Esophagus mucosa (tissue), 1 donor: ENCODE data around the gene ULBP1. TPM values are rescaled to one million over a fixed set of nuclear protein-coding genes. Genes with fewer than 3 reads are reported as not detected.
"Not testable (repeated sequence)": the region's sequence is repeated elsewhere in the genome, so short reads cannot be mapped to it uniquely, and the experiment has no call there.

Experiments used
- ATAC-seq: fragments of 200-7000 bp; cut with Tn5 transposase; one replicate; pipeline ENCODE4 v1.9.1; 2020
- total RNA-seq: library from RNA; stranded (reverse); gene quantifications from one replicate; pipeline ENCODE4 v1.2.4, GENCODE V29; 2023
- donor health status: DM: yes; HTN: yes; CAD: no.

ULBP1 gene
- total RNA-seq, 1 donor from 2014 or later = 1.2 TPM

DNA sequence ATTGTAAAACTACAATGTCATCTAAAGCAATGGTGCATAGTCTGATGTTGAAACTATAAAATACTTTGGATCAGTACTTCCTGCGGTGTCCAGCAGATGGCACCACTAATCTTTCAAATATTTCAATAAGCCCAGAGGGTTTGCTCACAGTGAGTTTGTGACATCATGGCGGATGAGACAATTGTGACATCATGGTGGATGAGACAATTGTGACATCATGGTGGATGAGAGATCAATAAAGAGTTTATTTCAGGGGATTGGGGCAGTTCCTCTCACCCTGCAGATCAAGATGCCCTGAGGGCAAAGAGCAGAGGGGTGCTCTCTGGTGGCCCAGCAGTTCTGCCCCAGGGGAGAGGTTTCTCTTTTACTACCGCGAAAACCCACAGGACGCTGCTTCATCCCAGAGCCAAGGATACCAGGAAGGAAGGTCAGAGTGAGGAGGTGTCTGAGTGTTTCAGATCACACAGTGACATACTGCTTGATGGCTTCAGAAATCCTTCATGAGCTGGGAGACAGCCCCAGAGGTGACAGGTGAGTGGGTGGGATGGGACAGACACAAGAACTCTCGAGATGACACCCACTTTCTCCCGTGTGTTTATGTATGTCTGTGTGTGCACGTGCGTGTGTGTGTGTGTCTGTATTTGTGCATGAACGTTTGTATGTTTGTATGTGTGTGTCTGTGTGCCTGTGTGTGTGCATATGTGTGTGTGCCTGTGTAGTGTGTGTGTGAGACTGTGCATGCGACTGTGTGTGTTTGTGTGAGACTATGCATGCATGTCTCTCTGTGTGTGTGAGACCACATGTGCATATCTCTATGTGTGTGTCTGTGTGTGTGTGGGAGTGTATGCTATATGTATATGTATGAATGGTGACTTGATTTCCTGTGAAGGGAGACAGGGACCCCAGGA, 29.2 kb upstream of the ULBP1 start:
- peak; percentile 77 for ATAC-seq

DNA sequence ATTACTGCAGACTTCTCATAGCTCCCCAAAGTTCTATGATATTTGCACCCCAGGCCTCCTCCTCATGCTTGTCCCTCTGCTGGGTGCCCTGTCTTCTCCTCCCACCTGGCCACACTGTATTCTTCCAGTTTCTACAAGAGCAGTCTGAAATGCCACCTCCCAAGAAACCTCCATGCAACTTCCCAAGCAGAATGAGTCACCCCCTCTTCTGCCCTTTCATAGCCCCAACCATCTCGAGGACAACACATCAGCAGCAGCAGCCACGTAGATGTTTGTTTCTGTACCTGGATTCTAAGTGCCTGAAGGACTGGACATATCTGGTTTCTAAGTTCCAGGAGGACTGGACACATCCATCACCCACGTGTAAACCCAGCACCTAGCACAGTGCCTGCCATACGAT, 28.5 kb upstream of the ULBP1 start:
- ATAC-seq = no peak

DNA sequence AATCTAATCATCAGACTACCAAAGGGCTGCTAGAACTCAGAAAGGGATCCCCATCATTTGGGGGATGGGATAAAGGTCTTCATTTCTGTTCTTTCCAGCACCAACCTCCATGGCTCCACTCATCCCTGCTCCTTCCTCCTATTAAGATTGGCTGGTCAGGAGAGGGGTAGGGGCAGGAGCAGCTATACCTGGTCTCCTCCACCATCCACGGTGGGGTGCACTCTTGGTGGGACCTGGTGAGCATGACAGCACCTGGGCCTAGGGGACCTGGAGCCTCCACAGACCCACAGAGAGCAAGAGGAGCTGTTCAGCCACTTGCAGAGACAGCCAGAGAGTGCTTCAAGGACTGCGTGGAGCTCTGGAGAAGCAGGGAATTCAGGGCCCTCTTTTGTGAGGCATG, 28.1 kb upstream of the ULBP1 start:
- ATAC-seq = no peak

DNA sequence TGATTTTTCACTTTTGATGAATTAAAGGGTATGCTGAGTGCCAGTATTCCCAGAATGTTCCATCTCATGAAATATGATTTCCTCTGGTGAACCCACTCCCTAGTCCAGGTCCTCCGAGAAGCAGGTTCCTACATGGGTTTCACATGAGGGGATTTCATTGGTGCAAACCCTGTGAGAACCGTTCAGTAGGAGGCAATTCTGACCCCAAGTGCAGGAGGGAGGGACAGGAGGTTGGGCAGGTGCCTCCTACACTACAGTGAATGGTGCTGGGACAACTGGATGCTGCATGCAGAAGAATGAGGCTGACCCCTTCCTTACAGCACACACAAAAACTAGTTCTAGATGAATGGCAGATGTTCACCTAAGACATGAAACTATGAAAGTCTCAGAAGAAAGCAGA, 27.0 kb upstream of the ULBP1 start:
- no peak for ATAC-seq

DNA sequence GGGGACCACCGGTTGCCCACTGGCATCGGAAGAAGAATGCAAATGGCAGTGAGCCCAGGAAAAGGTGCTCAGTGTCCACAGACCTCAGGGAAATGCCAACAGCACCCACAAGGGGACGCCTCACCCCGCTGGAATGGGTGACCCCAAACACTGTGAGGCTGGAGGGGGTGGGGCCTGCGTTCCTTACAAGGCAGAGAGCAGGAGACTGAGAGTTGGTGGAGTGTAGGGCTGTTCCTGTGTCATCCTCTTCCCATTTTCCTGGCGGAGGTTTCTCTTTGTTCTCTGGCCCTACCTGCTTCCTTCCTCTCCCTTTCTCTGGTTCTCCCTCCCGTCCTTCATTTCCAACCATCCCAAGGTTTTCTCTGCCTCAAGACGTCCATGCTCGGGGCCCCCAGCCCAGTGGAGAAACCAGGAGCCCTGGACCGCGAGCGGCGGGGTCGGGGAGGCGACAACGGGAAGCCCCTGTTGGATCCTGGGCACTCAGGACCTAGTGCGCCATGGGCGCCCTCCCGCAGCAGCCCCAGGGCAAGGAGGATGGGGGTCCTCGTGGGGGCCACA, 25.7 kb upstream of the ULBP1 start:
- ATAC-seq = peak; percentile 53

DNA sequence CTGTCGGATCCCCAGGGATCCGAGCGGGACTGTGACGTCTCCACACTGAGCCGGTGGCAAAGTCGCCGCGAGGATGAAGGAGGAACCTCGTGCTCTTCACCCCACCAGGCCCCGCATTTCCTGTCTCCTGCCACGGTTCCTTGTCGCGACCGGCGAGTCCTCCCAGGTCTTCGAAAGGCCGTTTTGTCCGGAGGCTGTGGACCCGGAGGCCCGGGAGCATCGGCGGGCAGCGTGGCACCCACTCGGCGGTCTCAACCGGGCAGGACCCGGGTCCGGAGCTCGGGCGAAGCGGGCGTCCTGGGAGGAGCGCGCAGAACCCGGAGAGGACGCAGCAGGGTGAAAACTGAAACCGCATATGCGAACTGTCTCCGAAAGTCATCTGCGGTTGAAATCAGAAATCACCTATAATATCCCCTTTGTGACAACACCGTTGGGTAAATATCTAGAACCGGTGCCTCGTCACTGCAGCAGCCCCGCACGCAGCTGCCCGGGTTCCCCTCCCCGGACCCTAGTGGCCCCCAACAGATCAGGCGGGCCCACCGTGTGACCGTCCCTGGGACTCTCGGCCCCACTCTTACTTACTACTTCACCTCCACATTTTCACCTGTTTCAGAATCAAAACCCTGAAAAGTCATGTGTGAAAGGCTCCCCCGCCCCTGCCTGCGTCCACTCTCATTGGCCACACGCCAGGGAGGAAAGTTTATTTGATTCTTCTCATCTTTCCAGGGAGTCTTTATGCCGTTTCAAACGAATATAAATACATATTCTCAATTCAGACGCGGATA, 25.0 kb upstream of the ULBP1 start:
- no peak for ATAC-seq

DNA sequence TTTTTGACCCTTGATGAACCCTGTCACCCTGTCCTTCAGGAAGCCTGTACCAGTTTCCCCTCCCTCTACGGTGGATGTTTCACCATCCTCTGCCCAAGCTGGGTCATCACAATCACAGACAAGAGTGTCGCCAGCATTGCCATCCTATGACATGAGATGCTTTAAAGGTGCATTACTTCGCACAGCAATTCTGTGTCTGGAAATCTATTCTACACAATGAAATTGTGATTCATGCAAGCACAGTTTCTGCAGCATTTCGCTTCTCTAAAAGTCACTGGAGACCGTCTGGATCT, 24.4 kb upstream of the ULBP1 start:
- ATAC-seq = no peak

DNA sequence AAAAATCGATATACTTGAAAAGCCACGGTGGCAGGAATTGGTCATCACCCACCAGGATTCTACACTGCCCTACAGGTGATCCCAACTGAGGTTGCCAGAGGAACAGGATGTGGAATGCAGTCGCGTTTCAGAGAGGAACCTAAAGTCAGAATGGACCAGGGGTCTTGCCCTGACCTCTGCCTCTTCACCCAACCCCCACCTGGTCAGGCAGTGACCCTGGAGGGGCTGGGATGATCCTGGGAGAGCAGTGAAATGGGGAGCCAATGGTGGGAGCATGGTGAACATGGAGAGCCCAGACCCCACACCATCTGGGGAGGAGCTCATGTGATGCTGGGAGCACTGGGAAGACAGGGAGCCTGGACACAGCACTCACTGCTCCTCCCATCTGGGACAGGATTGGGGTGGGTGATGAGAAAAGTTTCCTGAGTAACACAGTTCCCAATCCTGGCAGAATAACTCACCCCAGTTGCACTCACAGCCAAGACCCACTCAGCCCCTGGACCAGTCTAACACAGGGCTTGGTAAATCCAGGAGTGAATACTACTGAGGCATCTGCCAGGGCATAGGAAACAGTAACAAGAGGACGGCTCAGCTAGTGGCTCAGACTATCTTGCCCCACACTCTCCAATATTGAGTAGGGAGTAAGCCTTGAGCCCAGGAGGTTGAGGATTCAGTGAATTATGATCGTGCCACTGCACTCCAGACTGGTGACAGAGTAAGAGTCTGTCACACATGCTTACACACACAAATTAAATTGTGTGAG, 23.7 kb upstream of the ULBP1 start:
- no peak for ATAC-seq

DNA sequence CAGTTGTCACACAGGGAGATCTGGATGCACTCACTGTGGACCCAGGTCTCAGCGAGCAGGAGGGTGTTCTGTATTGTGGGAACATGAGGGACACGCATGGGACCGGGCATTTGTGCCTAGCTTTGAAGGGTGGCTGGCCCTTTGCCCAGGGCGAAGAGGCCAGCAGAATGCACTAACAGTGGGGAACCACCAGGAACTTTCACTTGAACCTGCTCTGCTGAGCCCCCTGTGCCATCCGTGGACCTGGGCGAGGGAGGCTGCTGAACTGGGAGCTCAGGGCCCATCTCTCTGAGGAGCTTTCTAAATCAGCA, 23.1 kb upstream of the ULBP1 start:
- no peak for ATAC-seq

DNA sequence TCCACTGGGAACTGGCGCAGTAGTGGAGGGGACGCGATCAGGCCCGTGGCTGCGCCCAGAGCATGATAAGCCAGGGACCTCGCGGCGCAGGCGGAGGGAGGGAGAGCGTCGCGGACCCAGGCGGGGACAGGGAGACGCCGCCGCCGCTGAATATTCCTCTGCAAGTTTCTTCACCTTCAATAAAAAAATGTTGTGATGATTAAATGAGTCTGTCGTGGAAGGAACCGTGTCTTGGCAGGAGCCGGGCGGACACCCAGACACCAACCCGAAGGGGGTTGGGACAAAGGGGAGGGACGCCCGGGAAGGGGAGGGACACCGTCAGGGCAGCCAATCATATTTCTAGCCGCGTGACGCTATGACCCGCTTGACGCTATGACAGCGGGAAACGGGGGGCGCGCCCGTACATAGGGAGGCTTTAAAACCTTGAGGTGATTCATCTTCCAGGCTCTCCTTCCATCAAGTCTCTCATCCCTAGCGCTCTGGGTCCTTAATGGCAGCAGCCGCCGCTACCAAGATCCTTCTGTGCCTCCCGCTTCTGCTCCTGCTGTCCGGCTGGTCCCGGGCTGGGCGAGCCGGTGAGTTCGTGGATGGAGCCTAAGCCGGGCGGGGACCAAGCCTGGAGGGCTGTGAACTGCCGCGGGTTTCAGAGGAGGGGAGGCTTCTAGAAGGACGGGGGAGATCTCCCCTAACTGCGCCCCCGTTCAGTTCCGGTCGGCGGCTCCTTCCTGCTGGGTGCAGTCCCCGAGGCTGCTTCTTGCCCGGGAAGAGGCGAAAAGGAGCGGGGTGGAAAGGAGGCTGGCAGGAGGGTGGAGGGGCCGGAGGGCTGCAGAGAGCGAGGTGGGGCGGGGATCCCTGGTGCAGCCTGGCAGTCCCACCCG, 21.9 kb upstream of the ULBP1 start, which contains the start of gene ULBP2:
Gene ULBP2 (plus strand): TSS at position 432 of the 878 bp plus-strand sequence. CDS start 59 bp downstream, at position 491.
- ATAC-seq = peak; percentile 97

DNA sequence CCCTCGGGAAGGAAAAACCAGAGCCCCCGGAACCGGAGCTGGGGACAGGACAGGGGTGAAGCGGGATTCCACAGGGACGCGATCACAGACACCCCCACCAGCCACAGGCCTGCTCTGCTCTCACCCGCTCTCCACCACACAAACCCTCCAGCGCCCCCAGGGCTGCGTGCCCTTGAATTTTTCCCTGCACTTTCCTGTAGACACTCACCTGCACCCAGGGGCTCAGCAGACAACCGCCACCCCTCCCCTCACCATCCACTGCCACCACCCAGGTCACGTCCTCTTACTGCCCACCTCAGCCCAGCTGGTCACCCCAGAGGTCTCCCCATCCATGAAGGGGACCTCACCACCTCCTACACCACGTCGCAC, 21.3 kb upstream of the ULBP1 start:
- ATAC-seq = no peak

DNA sequence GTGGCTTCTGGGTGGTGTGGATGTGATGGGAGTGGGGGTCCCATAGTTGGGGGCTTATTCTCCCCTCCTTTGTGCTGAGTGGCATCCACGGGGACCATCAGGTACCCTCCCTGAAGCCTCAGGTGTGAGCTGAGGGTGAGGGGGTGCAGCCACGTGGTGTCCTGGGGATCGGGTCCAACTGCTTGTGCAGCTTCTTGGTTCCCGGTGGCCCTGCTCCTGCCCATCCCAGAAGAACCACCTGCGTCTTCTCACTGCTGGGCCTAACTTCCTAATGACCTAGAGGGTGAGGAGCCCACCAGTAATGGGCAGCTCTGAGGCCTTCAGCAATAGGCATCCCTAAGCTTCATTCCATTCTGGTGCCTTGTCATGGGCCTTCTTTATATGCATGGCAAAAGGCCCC, 20.4 kb upstream of the ULBP1 start:
- ATAC-seq = not testable (repeated sequence)

DNA sequence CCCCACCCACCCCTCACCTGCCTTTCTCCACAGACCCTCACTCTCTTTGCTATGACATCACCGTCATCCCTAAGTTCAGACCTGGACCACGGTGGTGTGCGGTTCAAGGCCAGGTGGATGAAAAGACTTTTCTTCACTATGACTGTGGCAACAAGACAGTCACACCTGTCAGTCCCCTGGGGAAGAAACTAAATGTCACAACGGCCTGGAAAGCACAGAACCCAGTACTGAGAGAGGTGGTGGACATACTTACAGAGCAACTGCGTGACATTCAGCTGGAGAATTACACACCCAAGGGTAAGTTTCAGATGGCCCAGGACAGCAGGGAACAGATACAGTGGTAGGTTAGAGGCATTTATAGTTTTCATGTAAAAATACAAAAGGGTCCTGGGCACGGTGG, 18.5 kb upstream of the ULBP1 start:
- not testable (repeated sequence) for ATAC-seq

DNA sequence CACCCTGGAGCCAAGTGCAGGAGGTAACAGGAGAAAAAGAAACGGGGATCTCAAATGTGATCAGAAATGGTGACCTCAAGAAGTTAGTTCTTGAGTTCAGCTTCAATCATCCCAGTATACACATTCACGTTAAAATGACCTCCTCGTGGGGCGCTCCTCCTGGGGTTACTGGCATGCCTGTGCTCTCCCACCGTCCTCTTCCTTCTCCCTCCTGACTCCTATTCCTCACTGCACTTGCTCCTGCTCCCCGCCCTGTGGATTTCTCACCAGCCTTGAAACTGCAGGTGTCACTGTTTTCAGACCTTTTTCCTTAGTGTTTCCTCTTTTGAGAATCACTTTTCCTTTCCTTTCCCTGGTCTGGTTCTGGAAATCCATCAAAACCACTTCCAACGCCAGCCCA, 17.1 kb upstream of the ULBP1 start:
- not testable (repeated sequence) for ATAC-seq

DNA sequence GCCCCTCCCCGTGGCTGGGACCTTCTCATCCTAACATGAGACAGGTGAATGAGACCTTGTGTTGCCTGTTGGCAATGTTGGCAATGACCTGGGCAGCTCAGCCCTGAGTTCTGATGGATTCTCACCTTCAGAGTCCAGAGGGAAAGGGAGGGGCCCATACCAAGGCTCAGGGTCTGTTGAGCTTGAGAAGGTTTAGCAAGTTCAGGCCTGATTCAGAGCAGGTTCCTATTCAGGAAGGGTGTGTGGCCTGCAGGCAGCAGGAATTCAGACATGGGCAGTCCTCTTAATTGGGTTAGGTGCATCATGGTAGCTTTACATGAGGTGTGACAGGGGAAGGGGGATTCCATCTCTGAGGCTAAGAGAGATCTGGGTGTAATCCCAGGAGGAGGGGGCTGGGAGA, 16.2 kb upstream of the ULBP1 start:
- ATAC-seq = peak; percentile 84

DNA sequence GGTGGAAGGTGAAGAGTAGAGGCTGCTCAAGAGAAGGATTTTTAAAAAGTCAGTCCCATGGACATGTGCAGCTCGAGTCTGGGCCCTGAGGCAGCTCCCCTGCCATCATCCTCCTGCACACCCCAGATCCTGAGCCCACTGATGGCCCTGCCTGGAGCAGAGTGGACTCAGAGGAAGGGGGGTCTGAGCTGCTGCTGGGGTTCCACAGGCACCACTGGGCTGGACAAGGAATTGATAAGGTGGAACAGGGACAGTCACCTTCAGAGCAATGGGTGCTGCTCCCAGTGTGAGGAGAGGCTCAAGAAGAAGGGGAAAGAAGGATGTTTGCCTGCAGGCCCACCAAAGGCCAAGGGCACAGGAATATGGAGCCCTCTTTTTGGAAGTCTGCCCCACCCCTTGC, 15.7 kb upstream of the ULBP1 start:
- no peak for ATAC-seq

DNA sequence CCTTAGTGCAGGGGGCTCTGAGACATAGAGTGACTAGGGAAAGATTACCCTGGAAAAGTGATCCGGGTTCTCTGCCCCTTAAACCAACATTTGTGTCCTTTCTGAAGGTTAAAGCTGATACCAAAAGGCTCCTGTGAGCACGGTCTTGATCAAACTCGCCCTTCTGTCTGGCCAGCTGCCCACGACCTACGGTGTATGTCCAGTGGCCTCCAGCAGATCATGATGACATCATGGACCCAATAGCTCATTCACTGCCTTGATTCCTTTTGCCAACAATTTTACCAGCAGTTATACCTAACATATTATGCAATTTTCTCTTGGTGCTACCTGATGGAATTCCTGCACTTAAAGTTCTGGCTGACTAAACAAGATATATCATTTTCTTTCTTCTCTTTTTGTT, 15.1 kb upstream of the ULBP1 start:
- no peak for ATAC-seq

DNA sequence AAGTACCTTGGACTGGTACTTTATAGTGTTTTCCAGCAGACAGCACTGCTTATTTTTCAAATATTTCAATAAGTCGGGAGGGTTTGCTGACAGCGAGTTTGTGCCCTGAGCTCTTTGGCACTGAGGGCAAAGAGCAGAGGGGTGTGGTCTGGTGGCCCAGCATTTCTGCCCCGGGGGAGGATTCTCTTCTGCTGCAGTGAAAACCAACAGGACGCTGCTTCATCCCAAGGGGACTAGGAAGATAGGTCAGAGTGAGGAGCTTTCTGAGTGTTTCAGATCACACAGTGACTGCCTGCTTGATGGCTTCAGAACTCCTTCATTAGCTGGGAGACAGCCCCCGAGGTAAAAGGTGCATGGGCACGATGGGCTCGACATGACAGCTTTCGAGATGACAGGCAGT, 13.3 kb upstream of the ULBP1 start:
- ATAC-seq = no peak

DNA sequence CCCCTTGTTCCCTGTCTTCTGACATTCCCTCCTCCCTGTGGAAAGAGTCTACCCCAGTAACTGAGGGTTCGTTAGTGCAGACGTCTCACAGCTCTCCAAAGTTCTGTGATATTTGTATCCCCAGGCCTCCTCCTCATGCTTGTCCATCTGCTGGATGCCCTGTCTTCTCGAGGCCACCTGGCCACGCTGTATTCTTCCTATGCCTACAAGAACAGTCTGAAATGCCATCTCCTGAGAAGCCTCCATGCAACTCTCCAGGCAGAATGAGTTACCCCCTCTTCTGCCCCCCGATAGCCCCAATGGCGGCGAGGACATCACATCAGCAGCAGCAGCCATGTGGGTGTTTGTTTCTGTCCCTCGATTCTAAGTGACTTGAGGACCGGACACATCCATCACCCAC, 12.6 kb upstream of the ULBP1 start:
- ATAC-seq = no peak

DNA sequence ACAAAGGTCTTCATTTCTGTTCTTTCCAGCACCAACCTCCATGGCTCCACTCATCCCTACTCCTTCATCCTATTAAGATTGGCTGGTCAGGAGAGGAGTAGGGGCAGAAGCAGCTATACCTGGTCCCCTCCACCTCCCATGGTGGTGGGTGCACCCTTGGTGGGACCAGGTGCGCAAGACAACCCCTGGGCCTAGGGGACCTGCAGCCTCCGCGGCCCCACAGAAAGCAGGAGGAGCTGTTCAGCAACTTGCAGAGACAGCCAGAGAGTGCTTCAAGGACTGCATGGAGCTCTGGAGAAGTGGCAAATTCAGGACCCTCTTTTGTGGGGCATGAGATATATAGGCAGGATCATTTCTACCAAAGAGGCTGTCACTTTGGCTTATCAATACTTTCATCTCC, 12.1 kb upstream of the ULBP1 start:
- ATAC-seq = no peak

DNA sequence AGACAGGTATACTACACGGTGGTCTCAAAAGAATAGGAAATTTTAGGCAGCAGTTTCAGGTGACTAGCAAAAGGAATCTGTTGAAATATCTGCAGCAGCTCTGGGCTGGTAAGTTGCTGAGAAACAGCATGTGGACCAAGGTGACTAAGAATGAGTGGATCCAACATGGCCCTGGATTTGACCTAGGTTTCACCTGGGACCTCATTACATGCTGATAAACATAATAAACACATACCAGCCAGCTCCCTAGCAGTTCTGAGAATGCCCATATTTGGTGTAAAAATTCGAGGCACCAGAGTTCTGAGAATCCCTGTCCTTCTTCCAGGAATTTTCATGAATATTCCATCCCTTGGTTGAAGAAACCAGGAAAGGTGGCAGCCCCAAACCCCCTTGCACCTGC, 10.4 kb upstream of the ULBP1 start:
- peak; percentile 68 for ATAC-seq

DNA sequence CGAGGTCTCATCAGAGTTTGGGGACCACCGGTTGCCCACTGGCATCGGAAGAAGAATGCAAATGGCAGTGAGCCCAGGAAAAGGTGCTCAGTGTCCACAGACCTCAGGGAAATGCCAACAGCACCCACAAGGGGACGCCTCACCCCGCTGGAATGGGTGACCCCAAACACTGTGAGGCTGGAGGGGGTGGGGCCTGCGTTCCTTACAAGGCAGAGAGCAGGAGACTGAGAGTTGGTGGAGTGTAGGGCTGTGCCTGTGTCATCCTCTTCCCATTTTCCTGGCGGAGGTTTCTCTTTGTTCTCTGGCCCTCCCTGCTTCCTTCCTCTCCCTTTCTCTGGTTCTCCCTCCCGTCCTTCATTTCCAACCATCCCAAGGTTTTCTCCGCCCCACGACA, 9.8 kb upstream of the ULBP1 start:
- peak; percentile 81 for ATAC-seq
